Skeletal muscle satellite cell (primary cell): ENCODE results near the gene OSGIN1.

Experiments used
- H3K27me3 ChIP-seq: 2 replicates; pipeline ENCODE4 v1.7.0; 2013; ENCODE audit warnings: low read length; ENCODE audit not compliant: control insufficient read depth, insufficient read depth
- H3K36me3 ChIP-seq: 2 replicates; pipeline ENCODE4 v1.7.0; 2013; ENCODE audit warnings: mild to moderate bottlenecking, control low read depth, low read length; ENCODE audit not compliant: insufficient read depth
- H3K4me1 ChIP-seq: 2 replicates; pipeline ENCODE4 v1.7.0; 2013; ENCODE audit warnings: low read length; ENCODE audit not compliant: control insufficient read depth, insufficient read depth
- H3K4me2 ChIP-seq: 2 replicates; pipeline ENCODE4 v1.7.0; 2013; ENCODE audit warnings: mild to moderate bottlenecking, low read length
- H3K4me3 ChIP-seq: 2 replicates; pipeline ENCODE4 v1.7.0; 2013; ENCODE audit warnings: low read length
- H3K9ac ChIP-seq: 2 replicates; pipeline ENCODE4 v1.7.0; 2013; ENCODE audit warnings: mild to moderate bottlenecking, low read depth, low read length, moderate library complexity
- H3K9me3 ChIP-seq: replicated peaks from 2 replicates; pipeline ENCODE4 v1.7.0; 2013; ENCODE audit warnings: mild to moderate bottlenecking, control low read depth, low read length

OSGIN1 gene

GRCh38 chr16:83989300-83989699 is 36.3 kb downstream of the OSGIN1 start:
- Histone ChIP-seq H3K27me3 (peaks cover 53% of the 10 kb centered on the region), H3K4me2 (no peak overlapping the region), H3K9ac (no peak overlapping the region), H3K36me3 (no peaks in the 10 kb centered on the region), H3K4me1 (peaks cover 18% of the 10 kb centered on the region), H3K4me3 (no peak overlapping the region), H3K9me3 (no peaks in the 10 kb centered on the region)

GRCh38 chr16:83990492-83990891 is 37.5 kb downstream of the OSGIN1 start:
- Histone ChIP-seq H3K4me1 (peaks cover 20% of the 10 kb centered on the region), H3K4me3 (no peak overlapping the region), H3K9me3 (no peaks in the 10 kb centered on the region), H3K4me2 (no peak overlapping the region), H3K27me3 (peaks cover 49% of the 10 kb centered on the region), H3K9ac (no peak overlapping the region), H3K36me3 (no peaks in the 10 kb centered on the region)

- H3K36me3 ChIP-seq = no peaks in the 10 kb centered on the region
- H3K9me3 ChIP-seq = no peaks in the 10 kb centered on the region
- H3K4me2 ChIP-seq = no peak overlapping the region
- peaks cover 34% of the 10 kb centered on the region for H3K27me3 ChIP-seq
- H3K4me1 ChIP-seq = peaks cover 20% of the 10 kb centered on the region
- H3K9ac ChIP-seq = no peak overlapping the region
- H3K4me3 ChIP-seq = no peak overlapping the region
Measured at GRCh38 chr16:83992624-83993023, 39.6 kb downstream of the OSGIN1 start.

GRCh38 chr16:83994087-83994486 is 41.0 kb downstream of the OSGIN1 start:
- Histone ChIP-seq H3K27me3 (peaks cover 29% of the 10 kb centered on the region), H3K36me3 (no peaks in the 10 kb centered on the region), H3K4me3 (no peak overlapping the region)

GRCh38 chr16:83994703-83995102 is 41.7 kb downstream of the OSGIN1 start:
- Histone ChIP-seq H3K9ac (no peak overlapping the region), H3K4me3 (no peak overlapping the region)

More at GRCh38 chr16:83994087-83994486, 41.0 kb downstream of the OSGIN1 start:
- no peak overlapping the region for H3K9ac ChIP-seq
- H3K9me3 ChIP-seq = no peaks in the 10 kb centered on the region
- H3K4me1 ChIP-seq = peaks cover 20% of the 10 kb centered on the region
- H3K4me2 ChIP-seq = peak overlapping the region; percentile 29

GRCh38 chr16:83995754-83996153 is 42.7 kb downstream of the OSGIN1 start:
- H3K27me3 ChIP-seq = peaks cover 21% of the 10 kb centered on the region
- no peak overlapping the region for H3K4me3 ChIP-seq
- peaks cover 20% of the 10 kb centered on the region for H3K4me1 ChIP-seq
- no peaks in the 10 kb centered on the region for H3K36me3 ChIP-seq
- no peaks in the 10 kb centered on the region for H3K9me3 ChIP-seq
- no peak overlapping the region for H3K4me2 ChIP-seq
- H3K9ac ChIP-seq = no peak overlapping the region

More at GRCh38 chr16:83994703-83995102, 41.7 kb downstream of the OSGIN1 start:
- Histone ChIP-seq H3K4me1 (peaks cover 20% of the 10 kb centered on the region), H3K36me3 (no peaks in the 10 kb centered on the region), H3K27me3 (peaks cover 23% of the 10 kb centered on the region), H3K4me2 (no peak overlapping the region), H3K9me3 (no peaks in the 10 kb centered on the region)

GRCh38 chr16:83996481-83997252 is 43.6 kb downstream of the OSGIN1 start:
- Histone ChIP-seq H3K4me2 (no peak overlapping the region), H3K4me3 (no peak overlapping the region), H3K36me3 (no peaks in the 10 kb centered on the region), H3K9ac (no peak overlapping the region), H3K9me3 (no peaks in the 10 kb centered on the region), H3K4me1 (peaks cover 20% of the 10 kb centered on the region), H3K27me3 (peaks cover 30% of the 10 kb centered on the region)

- no peaks in the 10 kb centered on the region for H3K9me3 ChIP-seq
- H3K4me3 ChIP-seq = no peak overlapping the region
- peaks cover 36% of the 10 kb centered on the region for H3K27me3 ChIP-seq
- no peak overlapping the region for H3K9ac ChIP-seq
- no peak overlapping the region for H3K4me2 ChIP-seq
- H3K4me1 ChIP-seq = peaks cover 11% of the 10 kb centered on the region
- no peaks in the 10 kb centered on the region for H3K36me3 ChIP-seq
Measured at GRCh38 chr16:83998091-83998490, 45.1 kb downstream of the OSGIN1 start.

GRCh38 chr16:84000989-84001642 is 48.1 kb downstream of the OSGIN1 start:
- Histone ChIP-seq H3K4me3 (no peak overlapping the region), H3K4me2 (no peak overlapping the region), H3K27me3 (peaks cover 63% of the 10 kb centered on the region), H3K4me1 (no peaks in the 10 kb centered on the region), H3K36me3 (no peaks in the 10 kb centered on the region), H3K9ac (no peak overlapping the region), H3K9me3 (no peaks in the 10 kb centered on the region)

- no peaks in the 10 kb centered on the region for H3K9me3 ChIP-seq
- H3K4me1 ChIP-seq = no peaks in the 10 kb centered on the region
- H3K27me3 ChIP-seq = peaks cover 69% of the 10 kb centered on the region
- no peak overlapping the region for H3K4me3 ChIP-seq
- H3K9ac ChIP-seq = no peak overlapping the region
- H3K4me2 ChIP-seq = no peak overlapping the region
- no peaks in the 10 kb centered on the region for H3K36me3 ChIP-seq
Measured at GRCh38 chr16:84001726-84002125, 48.7 kb downstream of the OSGIN1 start.

GRCh38 chr16:84003038-84003437 is 50.0 kb downstream of the OSGIN1 start:
- H3K27me3 ChIP-seq = peaks cover 79% of the 10 kb centered on the region

GRCh38 chr16:84004442-84004841 is 51.4 kb downstream of the OSGIN1 start:
- H3K9ac ChIP-seq = no peak overlapping the region
- no peak overlapping the region for H3K4me2 ChIP-seq
- no peaks in the 10 kb centered on the region for H3K36me3 ChIP-seq
- H3K4me1 ChIP-seq = no peaks in the 10 kb centered on the region
- H3K4me3 ChIP-seq = no peak overlapping the region
- H3K9me3 ChIP-seq = no peaks in the 10 kb centered on the region
- H3K27me3 ChIP-seq = peaks cover 84% of the 10 kb centered on the region

More at GRCh38 chr16:84003038-84003437, 50.0 kb downstream of the OSGIN1 start:
- H3K4me3 ChIP-seq = no peak overlapping the region
- H3K36me3 ChIP-seq = no peaks in the 10 kb centered on the region
- no peaks in the 10 kb centered on the region for H3K4me1 ChIP-seq
- H3K9me3 ChIP-seq = no peaks in the 10 kb centered on the region
- H3K9ac ChIP-seq = no peak overlapping the region
- H3K4me2 ChIP-seq = no peak overlapping the region
